GM13977 (cell line): Measurements from ENCODE around the gene GYPC.

ENCODE experiments used
- DNase-seq: peaks from one replicate; pipeline ENCODE4 v3.0.0; 2012; ENCODE audit warnings: low spot score
- CTCF ChIP-seq: IDR thresholded peaks from 2 replicates; pipeline ENCODE4 v1.5.1; 2012; ENCODE audit warnings: mild to moderate bottlenecking, control low read depth; ENCODE audit not compliant: insufficient read depth; ENCODE audit errors: extremely low read depth, missing control alignments
- in situ Hi-C: fragments of 300-500 bp; cut with MboI; formaldehyde crosslinking; loops from one replicate; pipeline ENCODE4 v1.12.0; 2022; ENCODE audit warnings: low sequenced_read_pairs, low pct_unique_long_range_greater_than_20kb, mixed read lengths, inconsistent platforms; ENCODE audit not compliant: unreplicated experiment

GYPC gene

GRCh38 chr2:126739141-126739540, 83.2 kb downstream of the GYPC start:
- in situ Hi-C loops = no loop called here
- DNase-seq = no peak
- no peak for TF ChIP-seq CTCF

- in situ Hi-C loops = no loop called here
- TF ChIP-seq CTCF = no peak
- no peak for DNase-seq
These were observed 88.7 kb downstream of the GYPC start for GRCh38 chr2:126744640-126745039.
